Dendritic cell treated with granulocyte-macrophage colony-stimulating factor and Interleukin-4, amounts not matched to agents 40 ng/mL and 50 ng/mL, for 4 days (primary cell): ENCODE measurements around the gene HMGXB3.

ENCODE experiments used
- H3K27ac Mint-ChIP-seq: one replicate; pipeline ENCODE4 v1.8.0; 2022; ENCODE audit warnings: mild to moderate bottlenecking, mixed read lengths
- H3K27me3 Mint-ChIP-seq: one replicate; pipeline ENCODE4 v1.8.0; 2022; ENCODE audit warnings: mild to moderate bottlenecking, mixed read lengths
- H3K36me3 Mint-ChIP-seq: one replicate; pipeline ENCODE4 v1.8.0; 2022; ENCODE audit warnings: low read depth, mixed read lengths
- H3K4me1 Mint-ChIP-seq: one replicate; pipeline ENCODE4 v1.8.0; 2022; ENCODE audit warnings: low read depth, mixed read lengths
- H3K4me3 Mint-ChIP-seq: one replicate; pipeline ENCODE4 v1.8.0; 2022; ENCODE audit warnings: mild to moderate bottlenecking, moderate library complexity, mixed read lengths
- H3K9me3 Mint-ChIP-seq: one replicate; pipeline ENCODE4 v1.8.0; 2022; ENCODE audit warnings: mixed read lengths
- intact Hi-C: fragments of 100-400 bp; cut with micrococcal nuclease; formaldehyde crosslinking; loops from one replicate; pipeline ENCODE4 v1.15.0; 2022

Gene HMGXB3

DNA sequence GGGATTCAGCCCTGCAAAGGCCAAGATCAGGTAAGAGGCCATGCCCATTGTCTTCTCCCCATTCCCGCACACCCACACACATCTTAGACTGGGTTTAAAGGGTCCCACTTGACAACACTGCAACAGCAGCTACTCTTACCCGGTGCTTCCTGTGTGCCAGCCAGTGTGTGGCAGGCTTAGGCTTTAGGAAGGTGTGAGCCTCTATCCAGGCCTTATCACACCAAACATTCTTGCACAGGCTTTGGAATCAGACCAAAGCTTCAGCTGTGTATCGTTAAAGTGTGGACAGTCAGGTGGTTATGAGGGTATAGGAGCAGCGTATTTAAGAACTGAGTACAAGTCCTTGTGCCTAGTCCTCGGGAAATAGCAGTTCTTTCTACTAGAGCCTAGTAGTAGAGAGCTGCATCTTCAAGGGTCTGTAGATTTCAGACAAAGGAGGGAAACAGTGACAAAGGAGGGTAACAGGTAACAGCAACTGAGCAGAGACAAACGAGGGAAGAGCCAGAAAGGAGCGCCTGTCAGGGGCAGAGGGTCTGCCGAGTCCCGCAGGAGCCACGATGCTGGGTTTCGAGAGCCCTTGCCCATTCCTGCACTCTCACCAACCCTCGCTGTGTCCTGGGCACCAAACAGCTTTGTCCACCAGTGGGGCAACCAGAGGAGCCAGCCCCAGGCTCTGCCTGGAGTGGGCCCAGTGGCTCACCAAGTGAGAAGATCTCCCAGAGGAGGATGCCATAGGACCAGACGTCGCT lies 55.0 kb downstream of the HMGXB3 start:
- Mint-ChIP-seq H3K36me3 (peaks cover 100% of the 10 kb centered on the region), H3K4me3 (peak overlapping the region; percentile 13), H3K9me3 (no peaks in the 10 kb centered on the region), H3K27ac (peak overlapping the region; percentile 98), H3K27me3 (no peaks in the 10 kb centered on the region), H3K4me1 (peaks cover 92% of the 10 kb centered on the region)
- intact Hi-C loops, result no loop called here

DNA sequence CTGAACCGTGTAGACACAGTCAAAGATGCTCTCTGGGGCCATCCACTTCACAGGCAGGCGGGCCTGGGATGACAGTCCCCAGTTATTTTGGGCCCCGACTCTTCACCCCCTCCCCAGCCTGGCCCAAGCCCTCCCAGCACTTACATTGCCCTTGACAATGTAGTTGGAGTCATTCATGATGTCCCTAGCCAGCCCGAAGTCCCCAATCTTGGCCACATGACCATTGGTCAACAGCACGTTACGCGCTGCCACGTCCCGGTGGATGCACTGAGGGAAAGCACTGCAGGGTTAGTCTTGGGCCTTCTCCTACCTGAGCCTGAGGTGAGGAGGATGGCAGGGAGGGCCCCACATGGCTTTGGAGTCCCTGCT lies 55.5 kb downstream of the HMGXB3 start:
- H3K9me3 Mint-ChIP-seq, result no peaks in the 10 kb centered on the region
- intact Hi-C loops, result no loop called here
- H3K36me3 Mint-ChIP-seq, result peaks cover 100% of the 10 kb centered on the region
- H3K4me1 Mint-ChIP-seq, result peaks cover 97% of the 10 kb centered on the region
- peak overlapping the region; percentile 13 for H3K4me3 Mint-ChIP-seq
- no peaks in the 10 kb centered on the region for H3K27me3 Mint-ChIP-seq
- H3K27ac Mint-ChIP-seq, result peak overlapping the region; percentile 98

DNA sequence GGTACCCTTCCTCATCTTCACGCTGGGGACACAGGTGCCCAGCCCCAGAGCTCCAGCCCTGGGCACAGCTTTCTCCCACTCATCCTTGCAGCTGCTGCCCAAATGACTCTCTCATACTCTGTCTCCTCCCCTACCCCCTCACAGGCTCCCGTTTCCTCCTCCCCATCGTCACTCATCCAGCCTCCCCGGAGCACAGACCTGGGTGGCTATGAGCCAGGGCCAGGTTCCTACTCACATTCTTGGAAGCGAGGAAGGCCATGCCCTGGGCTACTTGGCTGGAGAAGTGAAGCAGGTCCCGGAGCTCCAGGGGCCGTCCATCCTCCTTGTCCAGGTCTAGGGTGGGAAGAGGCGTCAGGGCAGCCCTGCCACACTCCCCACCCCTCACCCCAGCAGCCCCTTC lies 56.5 kb downstream of the HMGXB3 start:
- peak overlapping the region; percentile 98 for H3K27ac Mint-ChIP-seq
- intact Hi-C loops, result no loop called here

DNA sequence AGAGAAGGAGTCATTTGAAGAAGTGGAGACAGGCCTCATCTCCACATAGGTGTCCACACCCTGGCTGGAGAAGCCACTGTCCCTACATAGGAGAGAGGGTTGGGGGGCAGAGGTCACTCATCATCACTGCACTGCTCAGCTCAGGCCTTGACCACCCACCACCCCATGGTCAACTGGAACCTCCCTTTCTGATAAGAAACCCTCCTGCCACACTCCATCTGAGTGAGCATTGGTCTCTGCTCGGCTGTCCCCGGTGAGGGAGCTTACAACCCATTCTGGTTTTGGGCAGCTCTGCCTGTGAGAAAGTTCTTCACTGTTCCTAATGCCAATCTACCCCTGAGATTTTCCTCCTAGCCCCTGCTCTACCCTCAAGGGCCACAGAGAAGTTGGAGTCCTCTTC lies 57.0 kb downstream of the HMGXB3 start:
- Mint-ChIP-seq H3K36me3 (peaks cover 100% of the 10 kb centered on the region), H3K27ac (peak overlapping the region; percentile 98), H3K4me3 (peak overlapping the region; percentile 10), H3K27me3 (no peaks in the 10 kb centered on the region), H3K4me1 (peaks cover 100% of the 10 kb centered on the region), H3K9me3 (no peaks in the 10 kb centered on the region)
- intact Hi-C loops, result no loop called here

More for the DNA sequence above, 56.5 kb downstream of the HMGXB3 start:
- Mint-ChIP-seq H3K9me3 (no peaks in the 10 kb centered on the region), H3K4me1 (peaks cover 100% of the 10 kb centered on the region), H3K27me3 (no peaks in the 10 kb centered on the region), H3K4me3 (no peak overlapping the region), H3K36me3 (peaks cover 100% of the 10 kb centered on the region)

DNA sequence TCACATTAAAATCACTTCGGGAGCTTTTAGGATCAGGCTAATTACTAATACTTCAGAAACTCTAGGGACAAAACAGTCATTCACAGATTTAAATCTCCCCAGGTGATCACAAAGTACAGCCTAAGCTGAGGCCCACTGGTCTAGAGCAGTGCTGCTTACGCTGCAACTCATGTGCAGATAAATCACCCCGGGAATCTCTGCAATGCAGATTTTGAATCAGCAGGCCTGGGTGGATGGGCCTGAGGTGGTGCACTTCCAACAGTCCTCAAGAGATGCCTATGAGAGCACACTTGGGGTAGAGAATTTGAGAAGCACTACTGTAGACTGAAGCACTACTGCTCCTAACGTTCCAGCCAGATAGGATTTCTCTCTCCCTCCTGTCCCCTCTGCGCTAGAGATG lies 57.5 kb downstream of the HMGXB3 start:
- Mint-ChIP-seq H3K4me1 (peaks cover 100% of the 10 kb centered on the region), H3K36me3 (peaks cover 100% of the 10 kb centered on the region), H3K4me3 (peak overlapping the region; percentile 10), H3K9me3 (no peaks in the 10 kb centered on the region), H3K27me3 (no peaks in the 10 kb centered on the region), H3K27ac (peak overlapping the region; percentile 98)
- intact Hi-C loops, result no loop called here

DNA sequence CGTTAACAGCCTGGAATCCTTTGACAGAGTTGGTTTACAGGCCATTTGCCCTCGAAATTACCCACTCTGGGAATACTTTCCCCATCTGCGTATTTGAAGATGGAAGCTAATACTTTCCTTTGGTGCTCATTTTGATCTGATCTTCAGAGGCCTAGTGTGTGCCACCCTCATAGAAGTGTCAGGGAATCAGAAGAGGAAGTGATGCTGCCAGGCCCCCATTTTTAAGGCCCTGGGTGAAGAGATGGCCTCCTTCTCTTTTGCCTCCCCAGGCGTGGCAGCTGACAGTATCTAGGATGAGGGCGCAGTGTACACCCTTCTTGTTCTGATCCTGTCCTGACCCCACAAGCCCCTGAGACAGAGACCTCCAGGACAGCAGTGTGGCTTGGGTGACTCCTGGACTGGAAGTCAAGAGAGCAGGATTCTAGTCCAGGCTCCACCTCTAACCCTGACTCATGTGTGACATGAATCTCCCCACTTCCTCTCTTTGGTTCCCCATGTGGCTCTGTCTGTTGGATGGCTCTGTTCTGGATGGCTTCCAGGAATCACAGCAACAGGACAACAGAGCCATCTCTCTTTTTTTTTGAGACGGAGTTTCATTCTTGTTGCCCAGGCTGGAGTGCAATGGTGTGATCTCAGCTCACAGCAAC lies 58.1 kb downstream of the HMGXB3 start:
- Mint-ChIP-seq H3K4me3 (peak overlapping the region; percentile 24), H3K36me3 (peaks cover 100% of the 10 kb centered on the region), H3K9me3 (no peaks in the 10 kb centered on the region), H3K27me3 (no peaks in the 10 kb centered on the region), H3K27ac (peak overlapping the region; percentile 98), H3K4me1 (peaks cover 100% of the 10 kb centered on the region)
- intact Hi-C loops, result no loop called here

DNA sequence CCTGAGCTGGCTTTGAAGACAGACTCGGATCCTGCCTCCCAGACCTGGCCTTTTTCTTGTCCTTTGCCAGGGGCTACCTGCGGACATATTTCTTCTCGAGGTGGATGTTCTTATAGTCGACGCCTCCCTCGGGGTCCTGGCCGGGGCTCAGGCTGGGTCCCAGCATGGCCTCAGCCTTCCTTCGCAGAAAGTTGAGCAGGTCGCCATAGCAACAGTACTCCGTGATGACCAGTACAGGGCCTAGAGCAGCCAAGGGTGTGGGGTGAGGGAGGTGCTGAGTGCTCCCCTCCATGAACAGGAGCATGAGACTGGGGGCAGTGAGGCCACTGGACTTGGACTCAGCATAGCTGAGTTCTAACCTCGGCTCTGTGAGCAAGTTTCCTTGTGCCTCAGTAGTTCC lies 59.1 kb downstream of the HMGXB3 start:
- peaks cover 100% of the 10 kb centered on the region for H3K4me1 Mint-ChIP-seq
- intact Hi-C loops, result no loop called here
- H3K4me3 Mint-ChIP-seq, result no peak overlapping the region
- H3K9me3 Mint-ChIP-seq, result no peaks in the 10 kb centered on the region
- H3K27ac Mint-ChIP-seq, result peak overlapping the region; percentile 98
- peaks cover 100% of the 10 kb centered on the region for H3K36me3 Mint-ChIP-seq
- no peaks in the 10 kb centered on the region for H3K27me3 Mint-ChIP-seq

DNA sequence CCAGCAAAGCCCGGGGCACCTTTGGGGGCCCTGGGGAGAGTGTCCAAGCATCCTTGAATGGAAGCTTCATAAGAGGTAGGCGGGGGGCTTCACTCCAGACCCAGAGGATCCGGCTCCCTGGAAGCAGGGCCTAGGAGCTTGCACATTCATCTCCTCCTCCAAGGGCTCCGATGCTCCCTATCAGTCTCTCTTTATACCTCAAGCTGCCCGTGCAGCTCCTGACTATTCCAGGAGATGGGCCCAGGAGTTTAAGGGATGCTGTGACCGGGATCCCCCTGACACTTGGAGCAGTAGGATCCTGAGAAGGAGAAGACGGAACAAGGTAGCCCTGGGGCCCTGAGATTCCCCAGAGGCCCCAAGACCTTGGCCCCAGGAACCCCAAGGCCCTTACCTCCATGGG lies 59.9 kb downstream of the HMGXB3 start:
- Mint-ChIP-seq H3K9me3 (no peaks in the 10 kb centered on the region), H3K4me1 (peaks cover 100% of the 10 kb centered on the region), H3K27ac (peak overlapping the region; percentile 98), H3K36me3 (peaks cover 100% of the 10 kb centered on the region), H3K4me3 (no peak overlapping the region), H3K27me3 (no peaks in the 10 kb centered on the region)
- intact Hi-C loops, result no loop called here

DNA sequence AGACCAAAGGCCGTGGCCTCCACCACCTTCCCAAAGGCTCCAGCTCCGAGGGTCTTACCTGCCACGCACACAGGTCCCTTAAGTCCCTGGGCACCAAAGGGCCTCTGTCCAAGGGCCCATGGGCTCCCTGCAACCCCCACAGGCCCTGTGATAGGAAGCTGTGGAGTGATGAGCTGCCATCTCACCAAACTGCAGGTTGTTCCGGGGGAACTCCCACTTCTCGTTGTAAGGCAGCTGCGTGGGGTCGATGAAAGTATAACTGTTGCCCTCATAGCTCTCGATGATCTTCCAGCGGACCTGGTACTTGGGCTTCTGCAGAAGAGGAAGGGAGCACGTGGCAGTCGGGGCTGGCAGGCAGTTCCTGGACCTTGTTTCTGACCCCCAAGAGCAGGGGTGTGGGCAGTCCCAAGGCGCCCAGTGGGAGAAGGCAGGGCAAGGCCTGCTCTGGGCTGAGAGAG lies 61.0 kb downstream of the HMGXB3 start:
- Mint-ChIP-seq H3K27ac (peak overlapping the region; percentile 98), H3K36me3 (peaks cover 100% of the 10 kb centered on the region), H3K9me3 (no peaks in the 10 kb centered on the region), H3K4me3 (peak overlapping the region; percentile 7), H3K27me3 (no peaks in the 10 kb centered on the region), H3K4me1 (peaks cover 100% of the 10 kb centered on the region)
- intact Hi-C loops, result no loop called here

DNA sequence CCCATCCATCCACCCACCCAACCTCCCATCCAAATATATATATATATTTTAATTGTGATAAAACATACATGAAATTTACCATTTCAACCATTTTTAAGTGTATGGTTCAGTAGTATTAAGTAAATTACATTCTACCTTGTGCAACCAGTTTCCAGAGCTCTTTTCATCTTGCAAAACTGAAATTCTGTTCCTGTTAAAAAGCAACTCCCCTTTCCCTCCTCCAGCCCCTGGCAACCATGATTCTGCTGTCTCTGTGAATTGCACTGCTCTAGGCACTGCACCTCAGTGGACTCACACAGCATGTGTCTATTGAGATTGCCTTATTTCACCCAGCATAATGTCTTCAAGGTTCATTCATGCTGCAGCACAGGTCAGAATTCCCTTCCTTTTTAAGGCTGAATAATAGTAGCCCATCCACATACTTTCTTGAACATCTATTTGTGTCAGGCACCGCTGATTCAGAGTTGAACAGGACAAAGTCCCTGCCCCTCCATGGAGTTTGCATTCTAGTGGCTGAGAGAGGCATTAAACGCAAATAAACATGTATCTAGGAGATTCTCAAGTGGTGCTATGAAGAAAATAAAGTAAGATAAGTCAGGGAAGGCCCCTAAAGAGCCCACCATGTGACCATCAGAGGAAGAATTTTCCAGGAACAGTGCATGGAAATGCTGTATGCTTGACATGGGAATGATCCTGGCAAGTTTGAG lies 61.8 kb downstream of the HMGXB3 start:
- intact Hi-C loops, result no loop called here
- H3K4me1 Mint-ChIP-seq, result peaks cover 100% of the 10 kb centered on the region
- H3K27me3 Mint-ChIP-seq, result no peaks in the 10 kb centered on the region
- H3K27ac Mint-ChIP-seq, result peak overlapping the region; percentile 98
- H3K36me3 Mint-ChIP-seq, result peaks cover 100% of the 10 kb centered on the region
- no peaks in the 10 kb centered on the region for H3K9me3 Mint-ChIP-seq
- H3K4me3 Mint-ChIP-seq, result peak overlapping the region; percentile 4

DNA sequence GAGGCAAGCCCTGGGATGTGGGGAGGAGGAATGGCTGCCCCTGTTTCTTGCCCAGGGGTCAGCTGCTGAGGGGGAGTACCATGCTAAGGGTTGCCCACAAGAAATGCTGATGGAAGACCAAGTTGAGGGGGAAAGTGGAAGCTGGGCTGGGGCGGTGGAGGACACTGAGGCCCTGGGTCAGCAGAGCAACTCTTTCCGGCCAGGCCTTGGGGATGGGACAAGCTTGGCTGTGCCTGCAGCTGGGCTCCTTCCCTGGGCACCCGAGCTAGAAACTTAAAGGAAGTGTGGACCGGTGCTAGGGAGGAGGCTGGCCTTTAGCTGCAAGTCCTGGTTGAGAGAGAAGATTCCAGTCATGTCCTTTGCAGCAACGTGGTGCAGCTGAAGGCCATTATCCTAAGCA lies 63.1 kb downstream of the HMGXB3 start:
- Mint-ChIP-seq H3K4me3 (peak overlapping the region; percentile 65), H3K27me3 (no peaks in the 10 kb centered on the region), H3K27ac (peak overlapping the region; percentile 98), H3K9me3 (no peaks in the 10 kb centered on the region), H3K4me1 (peaks cover 100% of the 10 kb centered on the region), H3K36me3 (peaks cover 100% of the 10 kb centered on the region)
- intact Hi-C loops, result loop anchor here (2.0 kb wide), 1 partner anchor 63 kb away; the partner anchor contains the start of genes HMGXB3 and TIGD6

DNA sequence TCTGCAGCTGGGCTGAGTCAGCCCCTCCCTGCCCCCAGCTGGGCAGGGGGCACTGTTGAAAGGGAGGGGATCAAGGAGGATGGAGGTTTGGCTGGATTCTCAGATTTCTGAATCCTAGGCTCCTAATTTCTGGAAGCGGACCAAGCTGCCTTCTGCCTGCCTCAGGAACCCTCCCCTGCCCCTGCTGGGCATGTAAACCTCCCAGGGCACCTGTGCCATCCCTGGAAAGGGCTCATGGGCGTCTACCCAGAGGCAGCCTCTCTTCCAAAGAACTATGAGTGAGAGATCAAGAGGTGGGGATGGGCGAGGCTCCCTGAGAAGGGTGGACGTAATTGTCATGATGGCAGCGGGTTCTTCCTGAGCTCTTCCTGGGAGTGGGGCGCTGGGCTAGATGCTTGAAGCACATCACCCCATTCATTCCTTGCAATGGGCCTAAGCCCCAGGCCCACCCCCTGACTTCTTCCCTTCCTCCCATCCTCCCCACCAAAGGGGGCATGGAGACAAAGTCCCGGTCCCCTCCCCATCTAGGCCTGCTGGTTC lies 64.2 kb downstream of the HMGXB3 start:
- Mint-ChIP-seq H3K36me3 (peaks cover 100% of the 10 kb centered on the region), H3K4me3 (peak overlapping the region; percentile 65), H3K27me3 (no peaks in the 10 kb centered on the region), H3K27ac (peak overlapping the region; percentile 98), H3K4me1 (peaks cover 98% of the 10 kb centered on the region), H3K9me3 (no peaks in the 10 kb centered on the region)
- intact Hi-C loops, result loop anchor here (2.0 kb wide), 1 partner anchor 64 kb away; the partner anchor contains the start of genes HMGXB3 and TIGD6

DNA sequence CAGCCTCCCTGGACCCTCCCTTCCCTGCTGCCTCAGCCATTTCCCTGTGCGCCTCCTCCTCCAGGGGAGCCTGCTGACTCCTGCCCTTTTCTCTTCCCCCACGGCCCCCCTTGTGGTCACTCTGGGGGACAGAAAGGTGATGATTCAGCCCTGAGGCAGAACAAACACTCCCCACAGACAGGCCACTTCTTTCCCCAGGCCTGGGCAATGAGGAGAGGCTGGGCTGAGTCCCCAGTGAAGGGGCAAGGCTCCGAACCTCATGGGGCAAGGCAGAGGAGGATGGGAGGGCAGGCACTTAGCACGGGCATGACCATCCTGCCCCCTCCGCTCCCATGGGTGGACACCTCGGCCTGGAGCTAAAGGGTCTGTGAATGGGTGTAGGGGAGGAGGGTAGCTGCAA lies 64.8 kb downstream of the HMGXB3 start:
- intact Hi-C loops, result loop anchor here (2.0 kb wide), 1 partner anchor 65 kb away; the partner anchor contains the start of genes HMGXB3 and TIGD6

More for the DNA sequence above, 64.8 kb downstream of the HMGXB3 start:
- Mint-ChIP-seq H3K27ac (peak overlapping the region; percentile 98), H3K36me3 (peaks cover 100% of the 10 kb centered on the region), H3K9me3 (no peaks in the 10 kb centered on the region), H3K4me3 (peak overlapping the region; percentile 65), H3K4me1 (peaks cover 98% of the 10 kb centered on the region), H3K27me3 (no peaks in the 10 kb centered on the region)
